HG03135 (cell line): ENCODE data around the gene WDR4.
"Not testable (repeated sequence)": the region's sequence is repeated elsewhere in the genome, so short reads cannot be mapped to it uniquely, and the experiment has no call there.

Experiments used
- ATAC-seq: cut with Tn5 transposase; IDR thresholded peaks from one replicate; pipeline ENCODE4 v1.9.1; 2021; ENCODE audit warnings: mild to moderate bottlenecking, moderate library complexity; ENCODE audit not compliant: unreplicated experiment

The WDR4 gene

GRCh38 chr21:42841156-42841915 lies 38.0 kb downstream of the WDR4 start:
- no peak for ATAC-seq

DNA sequence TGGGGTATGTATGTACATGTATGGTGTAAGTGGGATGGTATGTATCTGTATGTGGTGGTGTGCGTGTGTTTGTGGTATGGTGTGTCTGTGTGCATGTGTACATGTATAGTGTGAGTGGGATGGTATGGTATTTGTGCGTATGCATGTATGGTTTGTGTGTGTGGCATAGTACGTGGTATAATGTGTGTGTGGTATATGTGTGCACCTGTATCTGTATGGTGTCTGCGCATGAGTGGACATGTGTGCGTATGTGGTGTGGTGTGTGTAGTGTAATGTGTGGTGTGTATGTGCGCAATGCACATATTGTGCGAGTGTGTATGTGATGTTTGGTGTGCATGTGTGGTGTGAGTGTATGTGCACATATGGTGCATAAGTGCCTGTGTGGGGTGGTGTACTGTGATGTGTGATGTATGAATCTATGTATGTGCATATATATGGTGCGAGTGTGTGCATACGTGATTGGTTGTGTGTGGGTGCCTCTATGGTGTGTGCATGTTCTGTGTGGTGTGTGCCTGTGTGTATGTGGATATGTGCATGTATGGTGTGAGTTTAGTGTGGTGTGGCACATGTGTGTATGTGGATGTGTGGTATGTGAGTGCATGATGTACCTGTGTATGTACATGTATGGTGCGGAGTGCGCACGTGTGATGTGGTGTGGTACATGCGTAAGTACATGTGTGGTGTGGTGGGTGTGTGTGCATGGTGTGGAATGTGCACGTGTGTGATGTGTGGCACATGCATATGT lies 38.8 kb downstream of the WDR4 start:
- ATAC-seq, result no peak

- ATAC-seq, result no peak
Observed at GRCh38 chr21:42839271-42840231, 39.8 kb downstream of the WDR4 start.

DNA sequence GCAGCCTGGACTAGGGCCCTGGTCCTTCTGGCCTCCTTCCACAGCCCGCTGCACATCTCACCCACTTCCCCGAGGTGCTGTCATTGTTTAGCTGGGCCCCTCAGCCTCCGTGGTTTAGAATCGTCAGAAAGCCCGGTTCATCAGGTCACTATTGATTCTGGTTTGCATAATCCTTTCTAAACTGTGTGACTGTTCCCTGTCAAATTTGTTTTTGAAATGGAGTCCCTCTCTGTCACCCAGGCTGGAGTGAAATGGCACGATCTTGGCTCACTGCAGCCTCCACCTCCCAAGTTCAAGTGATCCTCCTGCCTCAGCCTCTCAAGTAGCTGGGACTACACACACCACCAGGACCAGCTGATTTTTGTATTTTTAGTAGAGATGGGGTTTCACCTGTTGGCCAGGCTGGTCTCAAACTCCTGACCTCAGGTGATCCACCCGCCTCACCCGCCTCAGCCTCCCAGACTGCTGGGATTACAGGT lies 41.1 kb downstream of the WDR4 start:
- ATAC-seq, result not testable (repeated sequence)

DNA sequence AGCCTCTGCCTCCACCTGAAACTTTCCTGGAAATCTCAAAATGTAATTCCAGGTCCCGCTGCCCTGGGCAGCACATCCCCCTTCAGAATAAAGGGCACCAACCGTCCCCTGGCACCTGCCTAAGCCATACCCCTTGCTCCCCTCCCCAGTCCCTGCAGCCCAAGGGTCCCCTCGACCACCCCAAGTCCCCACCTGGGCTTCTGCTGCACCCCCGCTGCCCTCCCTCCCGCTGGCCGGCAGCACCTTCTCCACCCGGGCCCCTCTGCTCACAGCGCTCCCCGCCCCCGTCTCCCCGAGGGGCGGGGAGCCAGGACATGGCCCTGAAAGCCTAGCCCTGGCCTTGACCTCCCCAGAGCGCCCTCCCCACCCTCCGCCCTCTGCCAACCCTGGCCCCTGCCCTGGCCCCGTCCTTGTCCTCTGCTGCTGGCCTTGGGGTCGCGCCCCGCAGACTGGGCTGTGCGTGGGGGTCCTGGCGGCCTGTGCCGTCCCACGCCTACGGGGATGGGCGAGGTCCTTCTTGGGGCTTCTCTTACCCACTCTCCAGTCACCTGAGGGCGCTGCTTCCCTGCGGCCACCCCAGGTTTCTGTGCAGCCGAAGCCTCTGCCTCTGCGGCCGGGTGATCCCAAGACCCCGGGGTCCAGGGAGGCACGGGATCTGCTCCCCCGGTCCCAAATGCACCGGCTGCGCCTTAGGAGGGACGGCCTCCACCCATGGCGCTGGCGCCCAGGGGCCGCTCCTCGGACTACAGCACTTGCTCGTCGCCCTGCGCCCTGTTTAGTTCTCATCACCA lies 41.7 kb downstream of the WDR4 start:
- no peak for ATAC-seq

GRCh38 chr21:42836767-42837301 lies 42.5 kb downstream of the WDR4 start:
- ATAC-seq, result no peak

GRCh38 chr21:42836402-42836666 lies 43.0 kb downstream of the WDR4 start:
- ATAC-seq, result no peak

DNA sequence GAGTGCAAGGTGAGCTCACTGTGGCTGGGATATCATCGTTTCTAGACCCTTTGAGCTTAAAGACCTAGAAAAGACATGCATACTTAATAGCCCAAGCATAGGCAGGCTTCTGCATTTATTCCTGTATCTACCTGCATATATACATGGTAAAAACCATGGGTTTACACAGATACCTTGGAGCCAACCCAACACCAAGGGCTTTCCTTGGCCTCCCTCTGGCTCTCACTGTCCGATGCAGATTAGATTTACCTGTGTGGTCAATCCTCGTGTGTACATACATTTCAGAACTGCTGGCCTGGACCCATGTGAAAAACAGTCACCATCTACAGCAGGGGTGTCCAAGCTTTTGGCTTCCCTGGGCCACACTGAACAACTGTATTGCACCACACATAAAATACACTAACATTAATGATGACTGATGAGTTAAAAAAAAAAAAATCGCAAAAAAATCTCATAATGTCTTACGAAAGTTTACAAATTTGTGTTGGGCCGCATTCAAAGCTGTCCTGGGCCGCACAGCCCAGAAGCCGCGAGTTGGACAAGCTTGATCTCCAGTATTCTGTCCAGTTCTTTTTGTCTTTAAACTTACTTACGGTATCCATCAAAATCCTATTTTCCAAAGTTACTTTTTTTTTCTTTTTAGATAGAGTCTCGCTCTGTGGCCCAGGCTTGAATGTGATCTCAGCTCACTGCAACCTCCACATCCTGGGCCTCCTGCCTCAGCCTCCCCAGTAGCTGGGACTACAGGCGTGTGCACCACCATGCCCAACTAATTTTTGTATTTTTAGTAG lies 43.5 kb downstream of the WDR4 start:
- no peak for ATAC-seq

GRCh38 chr21:42835211-42835610 lies 44.1 kb downstream of the WDR4 start:
- ATAC-seq, result no peak

GRCh38 chr21:42834726-42835191 lies 44.6 kb downstream of the WDR4 start:
- ATAC-seq, result no peak

GRCh38 chr21:42833859-42834725 lies 45.2 kb downstream of the WDR4 start:
- ATAC-seq, result no peak

- ATAC-seq, result peak; percentile 64
Observed at GRCh38 chr21:42833439-42833815, 45.9 kb downstream of the WDR4 start.

GRCh38 chr21:42832321-42832630 lies 47.1 kb downstream of the WDR4 start:
- ATAC-seq, result not testable (repeated sequence)

- no peak for ATAC-seq
Observed at GRCh38 chr21:42830456-42831455, 48.6 kb downstream of the WDR4 start.

- ATAC-seq, result no peak
Observed at GRCh38 chr21:42829954-42830353, 49.4 kb downstream of the WDR4 start.

DNA sequence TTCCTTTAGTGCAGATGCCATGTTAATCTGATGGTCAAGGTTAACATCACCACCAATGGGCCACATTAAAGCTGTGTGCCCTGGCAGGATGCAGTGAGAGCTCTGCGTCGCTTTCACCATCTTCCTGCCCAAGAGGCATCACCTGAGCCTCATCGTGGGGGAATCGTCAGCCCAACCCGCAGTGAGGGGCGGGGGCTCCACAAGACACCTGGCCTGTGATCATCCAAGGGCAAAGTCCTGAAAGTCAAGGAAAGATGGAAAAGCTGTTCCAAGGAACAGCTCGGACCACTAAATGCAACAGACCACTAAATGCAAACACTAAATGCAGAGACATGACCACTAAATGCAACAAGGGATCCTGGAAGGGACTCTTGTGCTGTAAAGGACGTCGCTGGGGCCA lies 49.9 kb downstream of the WDR4 start:
- ATAC-seq, result no peak

DNA sequence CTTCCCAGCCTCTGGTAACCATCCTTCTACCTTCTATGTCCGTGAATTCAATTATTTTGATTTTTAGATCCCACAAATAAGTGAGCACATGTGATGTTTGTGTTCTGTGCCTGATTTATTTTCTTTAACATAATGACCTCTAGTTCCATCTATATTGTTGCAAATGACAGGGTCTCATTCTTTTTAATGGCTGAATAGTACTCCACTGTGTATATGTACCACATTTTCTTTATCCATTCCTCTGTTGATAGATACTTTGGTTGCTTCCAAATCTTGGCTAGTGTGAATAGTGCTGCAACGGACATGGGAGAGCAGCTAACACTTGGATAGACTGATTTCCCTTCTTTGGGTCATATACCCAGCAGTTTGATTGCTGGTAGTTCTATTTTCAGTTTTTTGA lies 51.8 kb downstream of the WDR4 start:
- no peak for ATAC-seq
